HG03460 (cell line): Measurements from ENCODE around the gene ADAM19.

Experiments
- ATAC-seq: cut with Tn5 transposase; IDR thresholded peaks from one replicate; pipeline ENCODE4 v1.9.1; 2021; ENCODE audit not compliant: unreplicated experiment

Gene ADAM19

GRCh38 chr5:157597277-157597676, 21.7 kb upstream of the ADAM19 start:
- ATAC-seq = no peak

- peak; percentile 72 for ATAC-seq
Observed at GRCh38 chr5:157596487-157596886, 20.9 kb upstream of the ADAM19 start.

GRCh38 chr5:157594675-157595459, 19.3 kb upstream of the ADAM19 start:
- ATAC-seq = no peak

GRCh38 chr5:157594257-157594656, 18.7 kb upstream of the ADAM19 start:
- no peak for ATAC-seq

- ATAC-seq = no peak
Observed at GRCh38 chr5:157593052-157593757, 17.6 kb upstream of the ADAM19 start.

- no peak for ATAC-seq
Observed at GRCh38 chr5:157592594-157592993, 17.0 kb upstream of the ADAM19 start.

GRCh38 chr5:157590478-157590877, 14.9 kb upstream of the ADAM19 start:
- ATAC-seq = no peak

- no peak for ATAC-seq
Observed at GRCh38 chr5:157584628-157585027, 9.1 kb upstream of the ADAM19 start.

- no peak for ATAC-seq
Observed at GRCh38 chr5:157582731-157583620, 7.4 kb upstream of the ADAM19 start.

- no peak for ATAC-seq
Observed at GRCh38 chr5:157581901-157582300, 6.3 kb upstream of the ADAM19 start.

GRCh38 chr5:157578079-157578780, 2.7 kb upstream of the ADAM19 start:
- ATAC-seq = no peak

GRCh38 chr5:157576678-157577077, 1.1 kb upstream of the ADAM19 start:
- ATAC-seq = no peak

- no peak for ATAC-seq
Observed at GRCh38 chr5:157574456-157575380, 857 bp downstream of the ADAM19 start.

- peak; percentile 89 for ATAC-seq
Observed at GRCh38 chr5:157571357-157571827, 4.2 kb downstream of the ADAM19 start.

- no peak for ATAC-seq
Observed at GRCh38 chr5:157570531-157571200, 4.9 kb downstream of the ADAM19 start.

- ATAC-seq = no peak
Observed at GRCh38 chr5:157568720-157569119, 6.9 kb downstream of the ADAM19 start.

- ATAC-seq = no peak
Observed at GRCh38 chr5:157568222-157568621, 7.4 kb downstream of the ADAM19 start.

GRCh38 chr5:157566902-157567489, 8.6 kb downstream of the ADAM19 start:
- ATAC-seq = no peak
